Measurements from ENCODE around the gene FXYD5.

DNA sequence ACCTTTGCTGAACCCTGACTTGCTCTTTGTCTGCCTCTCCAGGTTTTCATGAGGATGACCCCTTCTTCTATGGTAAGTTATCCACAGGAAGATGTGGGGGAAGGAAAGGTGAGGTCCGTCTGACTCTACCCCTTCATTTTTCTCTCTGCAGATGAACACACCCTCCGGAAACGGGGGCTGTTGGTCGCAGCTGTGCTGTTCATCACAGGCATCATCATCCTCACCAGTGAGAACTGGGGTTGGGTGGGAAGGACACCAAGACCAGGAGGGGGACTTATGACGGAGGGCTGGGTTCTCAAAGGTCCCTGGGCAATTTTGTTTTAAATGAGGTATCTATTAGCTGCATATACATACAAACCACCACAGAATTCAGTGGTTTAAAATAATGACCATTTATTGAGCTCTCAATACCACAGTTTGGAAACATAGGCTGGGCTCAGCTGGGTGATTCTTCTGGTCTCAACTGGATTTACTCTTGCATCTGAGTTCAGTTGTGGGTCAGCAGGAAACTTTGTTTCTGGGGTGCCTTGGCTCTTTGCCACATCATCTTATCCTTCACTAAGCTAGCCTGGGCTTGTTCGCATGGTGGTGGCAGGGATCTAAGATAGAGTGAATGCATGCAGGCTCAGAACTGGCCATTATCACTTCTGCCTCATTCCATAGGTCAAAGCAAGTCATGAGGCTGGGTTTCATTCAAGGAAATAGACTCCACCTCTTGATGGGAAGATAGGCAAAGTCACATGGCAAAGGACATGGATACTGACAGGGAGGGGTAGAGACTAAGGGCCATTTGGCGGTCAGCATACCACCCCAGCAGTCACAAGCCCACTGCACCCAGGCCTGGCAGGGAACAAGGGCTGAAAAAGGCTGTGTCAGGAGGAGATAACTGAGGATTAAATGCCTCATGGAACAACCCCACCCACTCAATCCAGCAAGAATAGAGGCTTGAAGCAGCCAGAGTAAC lies 11.8 kb downstream of the FXYD5 start:
- TF ChIP-seq, protein P1, sequence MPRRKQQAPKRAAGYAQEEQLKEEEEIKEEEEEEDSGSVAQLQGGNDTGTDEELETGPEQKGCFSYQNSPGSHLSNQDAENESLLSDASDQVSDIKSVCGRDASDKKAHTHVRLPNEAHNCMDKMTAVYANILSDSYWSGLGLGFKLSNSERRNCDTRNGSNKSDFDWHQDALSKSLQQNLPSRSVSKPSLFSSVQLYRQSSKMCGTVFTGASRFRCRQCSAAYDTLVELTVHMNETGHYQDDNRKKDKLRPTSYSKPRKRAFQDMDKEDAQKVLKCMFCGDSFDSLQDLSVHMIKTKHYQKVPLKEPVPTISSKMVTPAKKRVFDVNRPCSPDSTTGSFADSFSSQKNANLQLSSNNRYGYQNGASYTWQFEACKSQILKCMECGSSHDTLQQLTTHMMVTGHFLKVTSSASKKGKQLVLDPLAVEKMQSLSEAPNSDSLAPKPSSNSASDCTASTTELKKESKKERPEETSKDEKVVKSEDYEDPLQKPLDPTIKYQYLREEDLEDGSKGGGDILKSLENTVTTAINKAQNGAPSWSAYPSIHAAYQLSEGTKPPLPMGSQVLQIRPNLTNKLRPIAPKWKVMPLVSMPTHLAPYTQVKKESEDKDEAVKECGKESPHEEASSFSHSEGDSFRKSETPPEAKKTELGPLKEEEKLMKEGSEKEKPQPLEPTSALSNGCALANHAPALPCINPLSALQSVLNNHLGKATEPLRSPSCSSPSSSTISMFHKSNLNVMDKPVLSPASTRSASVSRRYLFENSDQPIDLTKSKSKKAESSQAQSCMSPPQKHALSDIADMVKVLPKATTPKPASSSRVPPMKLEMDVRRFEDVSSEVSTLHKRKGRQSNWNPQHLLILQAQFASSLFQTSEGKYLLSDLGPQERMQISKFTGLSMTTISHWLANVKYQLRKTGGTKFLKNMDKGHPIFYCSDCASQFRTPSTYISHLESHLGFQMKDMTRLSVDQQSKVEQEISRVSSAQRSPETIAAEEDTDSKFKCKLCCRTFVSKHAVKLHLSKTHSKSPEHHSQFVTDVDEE (CRISPR knock-in tag; IDR thresholded peaks at IDR 0.05): no peak
- TF ChIP-seq RARB (CRISPR knock-in tag; IDR thresholded peaks at IDR 0.05): no peak
- no peak for TF ChIP-seq ZNF565 (CRISPR knock-in tag; conservative IDR thresholded peaks at IDR 0.05; ENCODE audit: low read depth)
- no peak for TF ChIP-seq OSR1 (CRISPR knock-in tag; IDR thresholded peaks at IDR 0.05)
- TF ChIP-seq, protein P2, sequence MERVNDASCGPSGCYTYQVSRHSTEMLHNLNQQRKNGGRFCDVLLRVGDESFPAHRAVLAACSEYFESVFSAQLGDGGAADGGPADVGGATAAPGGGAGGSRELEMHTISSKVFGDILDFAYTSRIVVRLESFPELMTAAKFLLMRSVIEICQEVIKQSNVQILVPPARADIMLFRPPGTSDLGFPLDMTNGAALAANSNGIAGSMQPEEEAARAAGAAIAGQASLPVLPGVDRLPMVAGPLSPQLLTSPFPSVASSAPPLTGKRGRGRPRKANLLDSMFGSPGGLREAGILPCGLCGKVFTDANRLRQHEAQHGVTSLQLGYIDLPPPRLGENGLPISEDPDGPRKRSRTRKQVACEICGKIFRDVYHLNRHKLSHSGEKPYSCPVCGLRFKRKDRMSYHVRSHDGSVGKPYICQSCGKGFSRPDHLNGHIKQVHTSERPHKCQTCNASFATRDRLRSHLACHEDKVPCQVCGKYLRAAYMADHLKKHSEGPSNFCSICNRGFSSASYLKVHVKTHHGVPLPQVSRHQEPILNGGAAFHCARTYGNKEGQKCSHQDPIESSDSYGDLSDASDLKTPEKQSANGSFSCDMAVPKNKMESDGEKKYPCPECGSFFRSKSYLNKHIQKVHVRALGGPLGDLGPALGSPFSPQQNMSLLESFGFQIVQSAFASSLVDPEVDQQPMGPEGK (CRISPR knock-in tag; IDR thresholded peaks at IDR 0.05; ENCODE audit: borderline replicate concordance): no peak
- TF ChIP-seq, protein P3, sequence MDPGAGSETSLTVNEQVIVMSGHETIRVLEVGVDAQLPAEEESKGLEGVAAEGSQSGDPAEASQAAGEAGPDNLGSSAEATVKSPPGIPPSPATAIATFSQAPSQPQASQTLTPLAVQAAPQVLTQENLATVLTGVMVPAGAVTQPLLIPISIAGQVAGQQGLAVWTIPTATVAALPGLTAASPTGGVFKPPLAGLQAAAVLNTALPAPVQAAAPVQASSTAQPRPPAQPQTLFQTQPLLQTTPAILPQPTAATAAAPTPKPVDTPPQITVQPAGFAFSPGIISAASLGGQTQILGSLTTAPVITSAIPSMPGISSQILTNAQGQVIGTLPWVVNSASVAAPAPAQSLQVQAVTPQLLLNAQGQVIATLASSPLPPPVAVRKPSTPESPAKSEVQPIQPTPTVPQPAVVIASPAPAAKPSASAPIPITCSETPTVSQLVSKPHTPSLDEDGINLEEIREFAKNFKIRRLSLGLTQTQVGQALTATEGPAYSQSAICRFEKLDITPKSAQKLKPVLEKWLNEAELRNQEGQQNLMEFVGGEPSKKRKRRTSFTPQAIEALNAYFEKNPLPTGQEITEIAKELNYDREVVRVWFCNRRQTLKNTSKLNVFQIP (CRISPR knock-in tag; IDR thresholded peaks at IDR 0.05; ENCODE audit: borderline replicate concordance, low read depth): no peak
- no peak for TF ChIP-seq SNAI2 (CRISPR knock-in tag; IDR thresholded peaks at IDR 0.05)
- no peak for TF ChIP-seq ZFP3 (CRISPR knock-in tag; IDR thresholded peaks at IDR 0.05)
- no peak for TF ChIP-seq ZNF70 (CRISPR knock-in tag; IDR thresholded peaks at IDR 0.05)
- TF ChIP-seq, protein P4, sequence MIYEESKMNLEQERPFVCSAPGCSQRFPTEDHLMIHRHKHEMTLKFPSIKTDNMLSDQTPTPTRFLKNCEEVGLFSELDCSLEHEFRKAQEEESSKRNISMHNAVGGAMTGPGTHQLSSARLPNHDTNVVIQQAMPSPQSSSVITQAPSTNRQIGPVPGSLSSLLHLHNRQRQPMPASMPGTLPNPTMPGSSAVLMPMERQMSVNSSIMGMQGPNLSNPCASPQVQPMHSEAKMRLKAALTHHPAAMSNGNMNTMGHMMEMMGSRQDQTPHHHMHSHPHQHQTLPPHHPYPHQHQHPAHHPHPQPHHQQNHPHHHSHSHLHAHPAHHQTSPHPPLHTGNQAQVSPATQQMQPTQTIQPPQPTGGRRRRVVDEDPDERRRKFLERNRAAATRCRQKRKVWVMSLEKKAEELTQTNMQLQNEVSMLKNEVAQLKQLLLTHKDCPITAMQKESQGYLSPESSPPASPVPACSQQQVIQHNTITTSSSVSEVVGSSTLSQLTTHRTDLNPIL (CRISPR knock-in tag; IDR thresholded peaks at IDR 0.05; ENCODE audit: low read depth): no peak

Measured in SK-N-SH treated with all-trans-retinoic acid at 6 μM for 48 hours (cell line).